GM12872 (cell line): ENCODE results near the gene SPHK2.

Experiments used
- CTCF ChIP-seq: IDR thresholded peaks from 3 replicates; pipeline ENCODE4 v1.5.1; 2011; ENCODE audit warnings: low read depth, mild to moderate bottlenecking, low read length, moderate library complexity; ENCODE audit not compliant: insufficient read depth

Gene SPHK2

GRCh38 chr19:48618278-48618915 lies 909 bp upstream of the SPHK2 start:
- TF ChIP-seq CTCF = no peak

GRCh38 chr19:48619692-48620585 lies 633 bp downstream of the SPHK2 start:
- no peak for TF ChIP-seq CTCF

GRCh38 chr19:48623556-48624066 lies 4.3 kb downstream of the SPHK2 start:
- TF ChIP-seq CTCF = no peak

GRCh38 chr19:48624067-48624594 lies 4.8 kb downstream of the SPHK2 start:
- TF ChIP-seq CTCF = no peak

- TF ChIP-seq CTCF = no peak
These were observed 5.8 kb downstream of the SPHK2 start for GRCh38 chr19:48624791-48625723.

GRCh38 chr19:48625891-48626327 lies 6.6 kb downstream of the SPHK2 start:
- TF ChIP-seq CTCF = no peak
